Spleen (tissue), 11 donors: Measurements from ENCODE around the gene GNAI3. TPM values are rescaled to one million over a fixed set of nuclear protein-coding genes. Genes with fewer than 3 reads are reported as not detected.

ENCODE experiments used
- DNase-seq: peaks from one replicate; pipeline ENCODE4 v3.0.0-alpha.2; 2020
- H3K27ac ChIP-seq, 8 donors: fragments of 200-600 bp; sonication (generic) in 7 of 8; 1 replicate in 4 of 8; 2 replicates in 4 of 8; pipeline versions ENCODE4 v1.5.0 to v1.8.0; 2016 to 2021; ENCODE audit warnings: inconsistent platforms in 4 of 8, mild to moderate bottlenecking in 4 of 8, moderate library complexity in 1 of 8
- H3K27me3 ChIP-seq, 7 donors: fragments of 200-600 bp; sonication (generic) in 6 of 7; replicated peaks in 1 of 7; 1 replicate in 4 of 7; 2 replicates in 3 of 7; pipeline versions ENCODE4 v1.5.0 to v1.8.0; 2016 to 2021; ENCODE audit warnings: inconsistent platforms in 3 of 7, mild to moderate bottlenecking in 1 of 7
- H3K36me3 ChIP-seq, 6 donors: fragments of 200-600 bp; sonication (generic) in 5 of 6; 1 replicate in 4 of 6; 2 replicates in 2 of 6; pipeline versions ENCODE4 v1.5.0 to v1.8.0; 2016 to 2021; ENCODE audit warnings: inconsistent platforms in 2 of 6
- H3K4me1 ChIP-seq, 6 donors: fragments of 200-600 bp; sonication (generic) in 5 of 6; 1 replicate in 3 of 6; 2 replicates in 3 of 6; pipeline versions ENCODE4 v1.5.0 to v1.8.0; 2016 to 2021; ENCODE audit warnings: inconsistent platforms in 3 of 6
- H3K4me3 ChIP-seq, 8 donors: fragments of 200-600 bp; sonication (generic) in 7 of 8; 1 replicate in 4 of 8; 2 replicates in 4 of 8; pipeline versions ENCODE4 v1.5.0 to v1.8.0; 2016 to 2021; ENCODE audit warnings: inconsistent platforms in 4 of 8, mild to moderate bottlenecking in 4 of 8, moderate library complexity in 2 of 8
- H3K9me3 ChIP-seq, 8 donors: fragments of 200-600 bp; sonication (generic) in 7 of 8; 1 replicate in 4 of 8; 2 replicates in 4 of 8; pipeline versions ENCODE4 v1.5.0 to v1.8.0; 2016 to 2021; ENCODE audit warnings: inconsistent platforms in 4 of 8
- POLR2A ChIP-seq, 3 donors: fragments of 450-650 bp; IDR thresholded peaks; one replicate each; pipeline ENCODE4 v1.5.1; 2017; ENCODE audit warnings: antibody characterized with exemption in 3 of 3, mild to moderate bottlenecking in 1 of 3
- POLR2AphosphoS5 ChIP-seq, 3 donors: sonication (generic); formaldehyde crosslinking; IDR thresholded peaks; one replicate each; pipeline ENCODE4 v1.5.1; 2017; ENCODE audit warnings: antibody characterized with exemption in 3 of 3
- WGBS, 5 donors: extraction: QIAGEN DNeasy Blood & Tissue Kit in 3 of 5; methylation state at CpG; one replicate each; pipeline versions ENCODE4 v1.1.5 to v1.1.7; 2013 to 2018; 5-methylcytosine and 5-hydroxymethylcytosine counted together
- intact Hi-C: fragments of 100-400 bp; cut with DNase I; formaldehyde crosslinking; loops from one replicate; pipeline ENCODE4 v1.15.0; 2023; ENCODE audit warnings: low total_unique reads
- polyA plus RNA-seq, 3 donors: library from polyadenylated mRNA; stranded (reverse); fragments of 200-250 nt; gene quantifications; one replicate each; pipeline ENCODE4 v1.2.1, GENCODE V29; 2013
- total RNA-seq, 7 donors: library from RNA; depleted of rRNA in 3 of 7; stranded (reverse); fragments of >200 nt in 3 of 7; fragmentation: NEBNext Ultra II Directional in 4 of 7; extraction: Animal tissue kit (Norgen Biotek cat#: 25700) in 4 of 7; gene quantifications; one replicate each; pipeline versions ENCODE4 v1.1.0 to v1.2.1, GENCODE V29; 2016 to 2021
- TF ChIP-seq, protein P1 (sequence below), 11 experiments: fragments of 200-600 bp in 7 of 11; fragments of 450-650 bp in 4 of 11; sonication (generic) in 4 of 11; IDR thresholded peaks in 8 of 11; conservative IDR thresholded peaks in 3 of 11; 1 replicate in 7 of 11; 2 replicates in 4 of 11; pipeline versions ENCODE4 v1.4.0 to v1.8.0; 2016 to 2021; ENCODE audit warnings: antibody characterized with exemption in 11 of 11, inconsistent platforms in 4 of 11, mild to moderate bottlenecking in 1 of 11
- donor health status: healthy with polysubstance abuse.
- donor health status: DM: no; HTN: no; CAD: no; lungs with moderate emphysema.
- donor health status: DM: no; HTN: no; CAD: no.
- donor health status: Bipolar disorder and iron deficiency.
- donor health status: healthy.
- donor health status: DM: no; HTN: no; CAD: no.
- donor health status: DM: yes; HTN: yes; CAD: no.

GNAI3 gene
- total and polyA plus RNA-seq, 10 donors = 1.8 to 11.4 (median 9.2) TPM

DNA sequence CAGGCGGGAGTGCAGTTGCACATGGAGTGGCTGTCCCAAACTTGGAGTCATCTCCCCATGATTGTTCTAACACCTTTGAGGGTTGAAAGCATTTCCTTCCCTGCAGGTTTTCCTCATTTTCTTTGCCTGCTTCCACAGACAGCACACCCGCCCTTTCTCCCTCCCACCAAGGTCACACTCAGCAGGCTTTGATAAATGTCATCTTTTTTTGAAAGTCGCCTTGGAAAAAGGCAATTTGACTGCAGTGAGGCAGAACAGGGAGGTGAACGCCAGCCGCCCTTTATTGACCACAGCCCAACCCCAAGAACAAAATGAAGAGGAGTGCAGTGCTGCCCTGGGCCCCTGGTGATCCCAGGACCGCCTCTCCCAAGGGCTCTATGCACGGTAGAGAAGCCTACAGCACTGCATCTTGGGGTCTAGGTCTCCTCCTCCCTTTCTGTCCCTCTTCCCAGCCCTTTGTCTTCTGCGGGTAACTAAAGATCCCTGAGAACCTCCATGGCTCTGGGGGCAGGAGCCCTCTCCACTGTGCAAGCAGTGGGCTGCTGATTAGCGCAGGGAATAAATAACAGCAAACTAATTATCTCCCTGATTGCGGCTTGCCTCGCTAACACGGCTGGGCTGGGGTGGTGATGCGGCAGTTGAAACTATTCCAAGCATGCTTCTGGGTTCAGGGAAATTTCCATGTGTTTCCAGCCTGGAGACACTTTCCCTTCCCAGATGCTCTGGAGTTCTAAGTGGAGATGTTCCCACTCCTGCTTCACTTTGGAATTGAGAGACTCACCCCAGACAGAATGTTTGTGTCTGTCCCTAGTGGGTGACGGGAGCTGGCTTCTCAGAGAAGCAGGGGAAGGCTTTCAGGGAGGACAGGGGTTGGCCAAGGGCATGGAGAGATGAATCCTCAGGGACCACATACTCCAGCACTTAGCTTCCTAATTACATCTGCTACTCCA lies 27.1 kb upstream of the GNAI3 start:
- H3K4me3 ChIP-seq = no peak overlapping the region
- H3K27me3 ChIP-seq = peaks cover 0 to 12% (median 0%) of the 10 kb centered on the region in 7 donors
- no peaks in the 10 kb centered on the region for H3K4me1 ChIP-seq
- 77 to 82% (median 79%) methylated on average over 14 of the region's 14 CpGs for WGBS, 5 donors
- H3K9me3 ChIP-seq = no peaks in the 10 kb centered on the region
- no peak overlapping the region for H3K27ac ChIP-seq
- intact Hi-C loops = no loop called here
- no peaks in the 10 kb centered on the region for H3K36me3 ChIP-seq
- DNase-seq = no peak
- TF ChIP-seq, protein P1, sequence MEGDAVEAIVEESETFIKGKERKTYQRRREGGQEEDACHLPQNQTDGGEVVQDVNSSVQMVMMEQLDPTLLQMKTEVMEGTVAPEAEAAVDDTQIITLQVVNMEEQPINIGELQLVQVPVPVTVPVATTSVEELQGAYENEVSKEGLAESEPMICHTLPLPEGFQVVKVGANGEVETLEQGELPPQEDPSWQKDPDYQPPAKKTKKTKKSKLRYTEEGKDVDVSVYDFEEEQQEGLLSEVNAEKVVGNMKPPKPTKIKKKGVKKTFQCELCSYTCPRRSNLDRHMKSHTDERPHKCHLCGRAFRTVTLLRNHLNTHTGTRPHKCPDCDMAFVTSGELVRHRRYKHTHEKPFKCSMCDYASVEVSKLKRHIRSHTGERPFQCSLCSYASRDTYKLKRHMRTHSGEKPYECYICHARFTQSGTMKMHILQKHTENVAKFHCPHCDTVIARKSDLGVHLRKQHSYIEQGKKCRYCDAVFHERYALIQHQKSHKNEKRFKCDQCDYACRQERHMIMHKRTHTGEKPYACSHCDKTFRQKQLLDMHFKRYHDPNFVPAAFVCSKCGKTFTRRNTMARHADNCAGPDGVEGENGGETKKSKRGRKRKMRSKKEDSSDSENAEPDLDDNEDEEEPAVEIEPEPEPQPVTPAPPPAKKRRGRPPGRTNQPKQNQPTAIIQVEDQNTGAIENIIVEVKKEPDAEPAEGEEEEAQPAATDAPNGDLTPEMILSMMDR (IDR thresholded peaks at IDR 0.05 in 8 of 11, conservative IDR thresholded peaks at IDR 0.05 in 3 of 11) = no peak
- TF ChIP-seq POLR2A (IDR thresholded peaks at IDR 0.05) (no peak), POLR2AphosphoS5 (IDR thresholded peaks at IDR 0.05) (no peak)

DNA sequence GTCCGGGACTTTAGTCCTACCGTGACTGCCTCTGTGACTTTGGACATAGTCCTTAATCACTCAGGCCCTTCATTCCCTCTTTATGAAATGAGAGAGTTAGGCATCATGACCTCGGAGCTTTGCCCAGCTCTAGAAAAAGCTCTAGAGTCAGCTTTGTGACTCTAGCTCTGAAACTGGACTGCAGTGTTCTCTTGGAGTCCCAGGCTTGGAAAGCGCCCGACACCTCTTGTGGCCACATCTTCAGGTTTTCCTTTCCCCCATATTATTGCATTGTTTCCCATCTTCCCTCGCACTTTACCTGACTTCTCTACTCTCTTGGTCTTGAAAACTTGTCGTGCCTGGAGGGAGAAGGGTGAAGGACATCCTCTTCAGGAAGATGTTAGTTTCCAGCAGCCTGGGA lies 26.4 kb upstream of the GNAI3 start:
- intact Hi-C loops = no loop called here
- no peak for DNase-seq
- Histone ChIP-seq H3K4me1 (no peaks in the 10 kb centered on the region), H3K9me3 (no peaks in the 10 kb centered on the region), H3K4me3 (no peak overlapping the region), H3K36me3 (no peaks in the 10 kb centered on the region), H3K27ac (no peak overlapping the region), H3K27me3 (peaks cover 0 to 12% (median 0%) of the 10 kb centered on the region in 7 donors)
- 82 to 92% (median 88%) methylated on average over 7 of the region's 7 CpGs for WGBS, 5 donors
- TF ChIP-seq POLR2AphosphoS5 (IDR thresholded peaks at IDR 0.05) (no peak), POLR2A (IDR thresholded peaks at IDR 0.05) (no peak)

DNA sequence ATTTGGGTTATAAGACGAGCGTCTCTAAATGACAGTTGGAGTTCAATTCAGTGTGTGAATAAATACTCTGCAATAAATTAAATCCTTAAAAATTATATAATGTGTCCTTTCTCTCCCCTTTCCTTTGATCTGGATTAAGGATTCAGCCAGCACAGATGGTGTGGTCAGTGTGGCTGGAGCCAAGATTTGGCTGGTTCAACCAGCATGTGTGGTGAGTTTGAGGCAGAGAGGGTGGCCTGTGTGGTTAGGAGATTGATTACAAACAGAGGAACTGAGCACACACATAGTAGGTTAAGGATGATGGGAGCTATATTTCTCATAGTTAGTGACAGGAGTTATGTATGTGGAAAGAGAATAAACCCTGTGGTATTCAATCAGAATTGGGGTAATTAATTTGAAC lies 24.7 kb upstream of the GNAI3 start:
- WGBS, 5 donors = 88 to 97% (median 96%) methylated on average over 2 of the region's 2 CpGs
- TF ChIP-seq, protein P1 (IDR thresholded peaks at IDR 0.05 in 8 of 11, conservative IDR thresholded peaks at IDR 0.05 in 3 of 11) = no peak
- no peak for TF ChIP-seq POLR2A (IDR thresholded peaks at IDR 0.05)
- TF ChIP-seq POLR2AphosphoS5 (IDR thresholded peaks at IDR 0.05) = no peak

DNA sequence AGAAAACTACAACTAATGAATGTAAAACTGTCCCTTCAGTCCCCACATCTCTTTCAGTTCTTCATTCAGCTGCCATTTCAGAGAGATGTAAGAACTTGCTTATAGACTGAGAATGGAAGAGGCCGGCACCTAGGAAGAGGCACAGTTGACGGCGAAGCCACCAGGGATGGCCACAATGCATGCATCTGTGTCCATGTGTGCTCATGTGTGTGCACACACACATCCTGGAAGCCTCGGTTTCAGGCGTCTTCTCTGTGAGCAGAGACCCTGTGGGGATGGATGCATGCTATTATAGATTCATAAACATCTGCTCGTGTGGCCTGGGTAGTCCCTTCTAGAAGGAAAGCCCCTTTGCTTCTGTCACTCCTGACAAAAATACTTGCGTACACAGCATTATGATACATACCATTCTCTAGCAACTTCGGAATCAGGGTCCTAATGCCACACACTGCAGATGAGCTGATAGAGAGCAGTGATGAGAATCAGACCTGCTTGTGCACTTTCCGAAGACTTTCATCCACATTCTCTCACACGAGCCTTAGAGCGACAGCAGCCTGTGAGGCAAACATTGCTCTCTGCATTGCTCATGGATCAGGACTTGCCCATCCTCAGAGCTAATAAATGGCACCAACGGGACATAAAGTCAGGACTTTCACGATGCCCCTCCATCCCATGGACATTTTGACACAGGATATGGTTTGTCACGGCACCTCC lies 21.2 kb upstream of the GNAI3 start:
- no peak overlapping the region for H3K4me3 ChIP-seq
- TF ChIP-seq POLR2A (IDR thresholded peaks at IDR 0.05) (no peak), POLR2AphosphoS5 (IDR thresholded peaks at IDR 0.05) (no peak)
- TF ChIP-seq, protein P1 (IDR thresholded peaks at IDR 0.05 in 8 of 11, conservative IDR thresholded peaks at IDR 0.05 in 3 of 11) = no peak
- H3K27ac ChIP-seq = peak overlapping the region in 6 of 8 donors; percentile 32 to 68 (median 60)
- H3K36me3 ChIP-seq = no peaks in the 10 kb centered on the region
- 60 to 71% (median 70%) methylated on average over 14 of the region's 14 CpGs for WGBS, 5 donors
- DNase-seq = no peak
- H3K9me3 ChIP-seq = no peaks in the 10 kb centered on the region
- no peaks in the 10 kb centered on the region for H3K27me3 ChIP-seq
- intact Hi-C loops = no loop called here
- peaks cover 0 to 30% (median 17%) of the 10 kb centered on the region in 6 donors for H3K4me1 ChIP-seq

More for the DNA sequence above, 24.7 kb upstream of the GNAI3 start:
- Histone ChIP-seq H3K9me3 (no peaks in the 10 kb centered on the region), H3K36me3 (no peaks in the 10 kb centered on the region), H3K4me3 (no peak overlapping the region), H3K4me1 (peaks cover 0 to 5% (median 0%) of the 10 kb centered on the region in 6 donors), H3K27me3 (peaks cover 0 to 12% (median 0%) of the 10 kb centered on the region in 7 donors), H3K27ac (no peak overlapping the region)
- no peak for DNase-seq
- intact Hi-C loops = no loop called here
